Ovary (tissue), 3 donors: ENCODE results near the gene ZCWPW1.
A peak's percentile ranks its signal among the peaks of the same experiment; 100 is the strongest.

Experiments used
- POLR2A ChIP-seq: fragments of 450-650 bp; IDR thresholded peaks from one replicate; pipeline ENCODE4 v1.6.1; 2017; ENCODE audit warnings: antibody characterized with exemption, mild to moderate bottlenecking, moderate library complexity
- TF ChIP-seq, protein P1 (sequence below), 3 donors: fragments of 450-650 bp in 2 of 3; fragments of 200-600 bp in 1 of 3; IDR thresholded peaks; one replicate each; pipeline versions ENCODE4 v1.5.1 to v1.8.0; 2016 to 2022; ENCODE audit warnings: antibody characterized with exemption in 3 of 3, mild to moderate bottlenecking in 1 of 3
- donor health status: DM: no; HTN: no; CAD: no.

DNA sequence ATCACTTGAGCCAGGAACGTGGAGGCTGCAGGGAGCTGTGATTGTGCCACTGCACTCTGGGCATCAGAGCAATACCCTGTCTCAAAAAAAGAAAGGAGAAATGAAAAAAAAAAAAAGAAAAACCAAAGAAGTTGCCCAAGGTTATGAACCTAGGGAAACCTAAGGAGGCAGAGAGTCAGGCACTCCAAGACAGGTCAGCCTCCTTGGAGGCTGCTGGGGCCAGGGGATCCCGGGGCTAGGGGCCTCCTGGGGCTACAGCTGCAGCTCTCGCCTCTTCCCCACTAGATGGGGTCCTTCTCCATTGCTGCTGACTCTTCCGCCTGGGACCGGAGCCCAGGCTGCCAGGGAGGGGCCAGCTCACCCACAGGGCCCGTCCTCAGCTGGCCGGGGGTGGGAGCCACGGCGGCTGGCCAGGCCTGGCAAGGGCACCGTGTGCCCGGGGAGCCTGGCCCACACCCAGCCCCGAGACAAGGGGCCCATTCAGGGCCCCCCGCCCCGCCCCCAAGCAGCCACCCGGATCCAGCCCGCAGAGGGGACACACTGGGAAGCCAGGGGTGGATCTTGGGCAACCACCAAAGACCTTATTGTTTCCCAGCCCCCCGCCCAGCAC, 37.3 kb upstream of the ZCWPW1 start:
- TF ChIP-seq POLR2A = no peak
- TF ChIP-seq, protein P1, sequence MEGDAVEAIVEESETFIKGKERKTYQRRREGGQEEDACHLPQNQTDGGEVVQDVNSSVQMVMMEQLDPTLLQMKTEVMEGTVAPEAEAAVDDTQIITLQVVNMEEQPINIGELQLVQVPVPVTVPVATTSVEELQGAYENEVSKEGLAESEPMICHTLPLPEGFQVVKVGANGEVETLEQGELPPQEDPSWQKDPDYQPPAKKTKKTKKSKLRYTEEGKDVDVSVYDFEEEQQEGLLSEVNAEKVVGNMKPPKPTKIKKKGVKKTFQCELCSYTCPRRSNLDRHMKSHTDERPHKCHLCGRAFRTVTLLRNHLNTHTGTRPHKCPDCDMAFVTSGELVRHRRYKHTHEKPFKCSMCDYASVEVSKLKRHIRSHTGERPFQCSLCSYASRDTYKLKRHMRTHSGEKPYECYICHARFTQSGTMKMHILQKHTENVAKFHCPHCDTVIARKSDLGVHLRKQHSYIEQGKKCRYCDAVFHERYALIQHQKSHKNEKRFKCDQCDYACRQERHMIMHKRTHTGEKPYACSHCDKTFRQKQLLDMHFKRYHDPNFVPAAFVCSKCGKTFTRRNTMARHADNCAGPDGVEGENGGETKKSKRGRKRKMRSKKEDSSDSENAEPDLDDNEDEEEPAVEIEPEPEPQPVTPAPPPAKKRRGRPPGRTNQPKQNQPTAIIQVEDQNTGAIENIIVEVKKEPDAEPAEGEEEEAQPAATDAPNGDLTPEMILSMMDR (IDR thresholded peaks at IDR 0.05) = peak; percentile 49 to 65 (median 54)
